GM18507 (cell line): ENCODE results near the gene UBA52.
"Not testable (repeated sequence)": the region's sequence is repeated elsewhere in the genome, so short reads cannot be mapped to it uniquely, and the experiment has no call there.

Experiments
- DNase-seq: peaks from one replicate; pipeline ENCODE4 v3.0.0; 2011; ENCODE audit warnings: low read depth; ENCODE audit not compliant: insufficient read length; ENCODE audit errors: extremely low spot score
- FAIRE-seq: peaks from 2 replicates; lab custom pipeline; 2011; peaks lifted over from hg19 to GRCh38; lab: Jason Lieb, UNC

Gene UBA52

DNA sequence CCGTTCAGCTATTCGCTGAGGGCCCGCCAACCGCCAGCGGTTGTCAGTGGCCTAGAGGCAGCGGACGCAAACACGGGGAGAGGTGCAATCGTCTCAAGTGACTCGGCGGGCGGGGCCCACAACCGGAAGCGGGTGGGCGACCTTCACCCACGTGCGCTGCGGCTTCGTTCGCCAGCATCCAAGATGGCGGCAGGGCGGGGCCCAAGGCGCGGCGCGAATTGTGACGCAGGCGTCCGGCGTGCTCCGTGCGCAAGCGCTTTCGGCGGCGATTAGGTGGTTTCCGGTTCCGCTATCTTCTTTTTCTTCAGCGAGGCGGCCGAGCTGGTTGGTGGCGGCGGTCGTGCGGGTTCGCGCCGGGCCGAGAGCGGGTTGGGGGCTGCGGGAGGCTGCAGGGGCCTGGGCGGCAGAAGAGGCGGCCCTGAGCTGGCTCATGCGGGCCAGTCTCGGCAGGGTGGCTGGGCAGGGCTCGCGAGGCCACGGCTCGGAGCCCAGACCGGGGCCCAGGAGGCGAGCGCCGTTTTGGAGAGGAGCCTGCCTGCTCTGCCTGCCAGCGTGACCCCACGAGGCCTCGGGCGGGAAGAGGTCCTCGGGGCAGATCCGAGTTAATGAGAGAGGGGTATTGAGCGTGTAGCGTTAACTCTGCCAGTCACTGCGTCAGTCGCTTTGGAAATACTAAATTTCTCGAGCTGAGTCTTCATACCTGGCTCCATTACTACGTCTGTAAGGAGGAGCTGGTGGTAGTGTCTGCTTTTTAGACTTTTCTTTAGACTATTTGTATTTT is at the start of gene UBA52:
Gene UBA52 (plus strand): TSS at position 294 of the 781 bp plus-strand sequence. CDS start 1,444 bp downstream, outside the sequence.
- peak; percentile 83 for DNase-seq
- peak; percentile 98 for FAIRE-seq

DNA sequence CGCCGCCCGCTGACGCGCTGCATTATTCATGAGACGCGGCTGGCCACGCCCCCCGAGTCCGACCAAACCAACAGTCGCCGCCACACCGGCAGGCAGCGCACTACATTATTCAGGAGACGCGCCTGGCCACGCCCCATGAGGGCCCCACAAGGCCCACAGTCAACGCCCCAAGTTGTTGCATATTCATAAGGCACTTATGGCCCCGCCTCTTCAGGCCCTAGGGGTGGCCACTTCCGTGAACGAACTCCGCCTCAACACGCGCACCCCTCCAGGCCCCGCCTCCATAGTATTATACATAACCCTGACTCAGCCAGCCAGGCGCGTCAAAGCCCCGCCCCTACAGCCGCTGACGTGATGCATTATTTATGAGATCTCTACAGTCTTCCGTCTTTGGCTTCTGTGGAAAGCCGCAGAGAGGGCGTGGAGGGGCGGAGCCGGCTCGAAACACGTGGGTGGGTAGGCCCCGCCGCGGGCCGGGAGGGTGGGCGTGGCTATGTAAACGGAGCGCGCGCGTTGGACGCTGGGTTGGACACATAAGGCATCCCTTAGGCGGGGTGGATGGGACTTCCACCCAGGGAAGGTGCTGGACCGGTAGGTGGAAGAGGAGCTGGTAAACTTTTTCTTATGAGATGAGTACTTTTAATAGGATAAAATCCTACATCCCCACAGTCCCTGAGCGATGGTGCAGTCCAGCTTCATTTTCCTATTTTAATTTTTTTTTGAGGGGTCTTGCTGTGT is 49.4 kb upstream of the UBA52 start:
- FAIRE-seq (peak; percentile 100), DNase-seq (peak; percentile 93)

DNA sequence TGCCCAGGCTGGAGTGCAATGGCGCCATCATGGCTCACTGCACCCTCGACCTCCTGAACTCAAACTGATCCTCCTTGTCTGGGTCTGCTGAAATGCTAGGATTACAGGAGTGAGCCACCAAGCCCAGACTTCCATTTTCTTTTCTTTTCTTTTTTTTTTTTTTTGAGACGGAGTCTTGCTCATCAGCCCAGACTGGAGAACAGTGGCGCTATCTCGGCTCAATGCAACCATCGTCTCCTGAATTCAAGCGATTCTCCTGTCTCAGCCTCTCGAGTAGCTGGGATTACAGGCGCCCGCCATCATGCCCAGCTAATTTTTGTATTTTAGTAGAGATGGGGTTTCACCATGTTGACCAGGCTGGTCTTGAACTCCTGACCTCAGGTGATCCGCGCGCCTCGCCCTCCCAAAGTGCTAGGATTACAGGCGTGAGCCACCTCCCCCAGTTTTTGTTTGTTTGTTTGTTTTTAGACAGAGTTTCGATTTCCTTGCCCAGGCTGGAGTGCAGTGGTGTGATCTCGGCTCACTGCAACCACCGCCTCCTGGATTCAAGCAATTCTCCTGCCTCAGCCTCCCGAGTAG is 48.7 kb upstream of the UBA52 start:
- DNase-seq, FAIRE-seq: not testable (repeated sequence)

DNA sequence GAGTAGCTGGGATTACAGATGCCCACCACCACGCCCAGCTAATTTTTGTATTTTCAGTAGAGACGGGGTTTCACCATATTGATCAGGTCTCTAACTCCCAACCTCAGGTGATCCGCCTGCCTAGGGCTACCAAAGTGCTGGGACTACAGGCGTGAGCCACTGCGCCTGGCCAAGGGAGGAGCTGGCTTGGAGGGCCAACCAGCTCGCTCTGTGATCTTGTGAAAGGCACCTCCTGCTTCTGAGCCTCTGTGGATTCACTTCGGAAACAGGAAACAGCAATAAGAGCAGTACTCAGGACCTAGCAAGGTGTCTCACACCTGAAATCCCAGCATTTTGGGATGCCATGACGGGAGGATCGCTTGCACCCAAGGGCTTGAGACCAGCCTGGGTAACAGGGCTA is 47.8 kb upstream of the UBA52 start:
- DNase-seq (no peak), FAIRE-seq (no peak)

DNA sequence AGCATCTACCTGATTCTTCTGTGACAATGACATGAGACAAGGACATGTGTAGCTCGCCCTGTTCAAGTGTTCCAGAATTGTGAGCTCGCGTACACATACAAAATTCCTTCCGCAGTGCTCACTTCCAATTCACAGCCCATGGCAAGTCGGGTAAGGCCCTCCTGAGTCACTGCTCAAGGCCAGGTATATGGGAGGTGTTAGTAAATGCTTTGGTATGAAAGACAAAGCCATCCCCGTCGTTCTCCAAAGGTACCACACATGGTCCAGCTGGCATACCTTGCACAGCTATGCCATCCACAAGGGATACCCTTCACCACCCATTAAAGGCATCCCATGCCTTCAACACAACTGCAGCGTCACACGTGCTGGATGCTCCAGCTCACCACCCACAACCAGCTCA is 45.3 kb upstream of the UBA52 start:
- DNase-seq, result no peak
- FAIRE-seq, result no peak

- no peak for FAIRE-seq
- DNase-seq, result no peak
Observed at GRCh38 chr19:18529782-18530181, 41.9 kb upstream of the UBA52 start.

DNA sequence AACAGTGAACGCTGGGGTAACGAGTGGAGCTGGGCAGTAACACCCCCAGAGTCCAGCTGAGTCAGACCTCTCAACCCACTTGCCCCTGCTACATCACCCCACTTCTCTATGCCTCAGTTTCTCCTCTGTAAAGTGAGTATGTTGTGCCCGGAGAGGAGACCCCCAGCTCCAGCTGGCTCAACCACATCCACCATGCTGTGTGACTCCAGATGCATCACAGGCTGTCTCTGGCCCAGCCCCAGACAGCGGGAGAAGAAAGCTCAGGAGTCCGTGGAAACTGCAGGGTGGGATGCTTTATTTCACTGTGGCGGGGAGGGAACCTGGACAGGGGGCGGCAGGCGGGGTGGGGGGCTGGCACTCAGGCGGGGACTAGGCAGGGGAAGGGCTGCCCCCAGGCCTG is 40.2 kb upstream of the UBA52 start:
- DNase-seq, result no peak

DNA sequence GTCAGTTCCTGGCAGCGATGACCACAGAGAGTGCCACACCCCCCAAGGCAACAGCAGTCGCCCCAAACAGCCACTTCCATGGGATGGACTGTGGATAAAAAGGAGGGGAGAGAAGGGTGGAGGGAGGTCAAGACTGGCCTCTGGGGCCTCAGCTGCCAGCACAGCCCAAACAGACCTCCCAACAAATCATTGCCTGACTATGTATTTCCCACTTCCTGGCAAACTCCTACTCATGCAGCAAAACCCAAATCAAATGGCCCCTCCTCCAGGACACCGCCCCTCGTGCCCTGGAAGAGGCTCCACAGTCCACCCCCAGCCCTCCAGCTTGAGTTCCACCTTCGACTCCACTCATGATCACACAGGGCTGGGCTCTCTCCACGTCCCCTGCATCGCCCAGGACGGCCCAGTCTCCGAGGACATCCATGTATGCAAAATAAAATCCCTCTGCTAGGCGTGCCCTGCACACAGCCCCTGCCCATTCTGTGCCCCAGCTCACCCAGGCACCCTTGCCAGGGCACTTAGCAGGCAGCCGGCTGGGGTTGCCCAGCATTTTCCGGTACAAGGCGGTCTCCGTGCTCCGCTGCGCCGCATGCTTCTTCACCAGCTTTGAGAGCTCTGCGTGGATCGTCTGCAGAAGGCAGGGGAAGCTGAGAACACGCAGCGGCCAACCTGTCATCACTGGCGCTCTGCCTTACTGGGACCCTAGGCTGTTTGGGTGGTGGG is 39.3 kb upstream of the UBA52 start:
- DNase-seq (no peak), FAIRE-seq (no peak)

More for the DNA sequence above, 40.2 kb upstream of the UBA52 start:
- FAIRE-seq, result no peak

GRCh38 chr19:18533058-18533457 is 38.6 kb upstream of the UBA52 start:
- FAIRE-seq, result no peak
- no peak for DNase-seq

DNA sequence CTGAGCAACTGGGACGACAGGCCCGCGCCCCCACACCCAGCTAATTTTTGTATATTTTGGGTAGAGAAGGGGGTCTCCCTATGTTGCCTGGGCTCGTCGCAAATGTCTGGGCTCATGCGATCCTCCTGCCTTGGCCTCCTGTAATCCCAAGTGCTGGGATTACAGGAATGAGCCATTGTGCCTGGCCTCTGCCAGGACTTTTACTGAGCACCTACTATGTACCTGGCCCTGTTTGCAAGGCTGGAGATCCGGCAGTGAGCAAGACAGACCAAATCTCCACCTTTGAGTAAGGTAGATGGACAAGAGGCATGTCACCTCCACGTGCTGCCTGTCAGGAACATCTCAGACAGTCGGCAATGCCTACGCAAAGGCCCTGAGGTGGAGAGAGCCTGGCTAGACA is 35.2 kb upstream of the UBA52 start:
- FAIRE-seq, result no peak
- no peak for DNase-seq

DNA sequence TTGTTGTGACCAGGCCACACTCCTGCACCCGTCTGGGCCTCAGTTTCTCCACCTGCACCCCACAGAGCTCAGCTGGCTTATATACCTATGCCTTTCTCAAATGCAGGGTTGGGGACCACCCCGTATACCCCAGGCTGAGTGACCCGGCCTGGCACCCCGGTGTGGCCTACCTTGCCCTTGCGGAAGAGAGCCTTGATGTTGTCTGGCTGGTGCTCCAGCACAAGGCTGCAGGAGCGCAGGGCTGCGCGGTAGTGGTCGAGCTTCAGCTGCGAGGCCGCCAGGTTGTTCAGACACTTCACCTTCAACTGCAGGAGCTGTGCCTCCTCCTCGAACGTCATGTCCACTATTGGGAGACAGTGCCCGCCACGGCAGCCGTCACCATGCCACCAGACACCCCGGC is 34.2 kb upstream of the UBA52 start:
- FAIRE-seq (no peak), DNase-seq (no peak)

GRCh38 chr19:18538115-18538514 is 33.5 kb upstream of the UBA52 start:
- FAIRE-seq, result no peak

DNA sequence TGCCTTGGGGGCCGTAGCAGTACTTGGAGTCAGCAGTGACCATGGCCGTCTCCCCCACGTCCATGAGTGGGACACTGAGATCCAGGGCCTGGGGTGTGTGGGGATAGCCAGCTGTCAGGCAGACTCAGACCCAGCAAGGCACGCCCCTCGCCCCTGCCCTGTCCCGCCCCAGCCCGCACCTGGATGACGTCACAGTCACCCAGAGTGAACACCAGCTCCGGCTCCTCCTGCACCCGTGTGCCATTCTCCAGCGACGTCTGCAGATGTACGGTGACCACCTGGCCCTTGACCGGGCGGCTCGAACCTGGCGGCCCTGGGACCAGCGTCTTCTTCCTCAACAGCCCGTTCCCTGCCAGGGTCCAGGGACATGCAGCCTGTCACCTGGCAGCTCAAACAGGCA is 32.3 kb upstream of the UBA52 start:
- no peak for DNase-seq
- FAIRE-seq, result no peak

More at GRCh38 chr19:18538115-18538514, 33.5 kb upstream of the UBA52 start:
- no peak for DNase-seq

DNA sequence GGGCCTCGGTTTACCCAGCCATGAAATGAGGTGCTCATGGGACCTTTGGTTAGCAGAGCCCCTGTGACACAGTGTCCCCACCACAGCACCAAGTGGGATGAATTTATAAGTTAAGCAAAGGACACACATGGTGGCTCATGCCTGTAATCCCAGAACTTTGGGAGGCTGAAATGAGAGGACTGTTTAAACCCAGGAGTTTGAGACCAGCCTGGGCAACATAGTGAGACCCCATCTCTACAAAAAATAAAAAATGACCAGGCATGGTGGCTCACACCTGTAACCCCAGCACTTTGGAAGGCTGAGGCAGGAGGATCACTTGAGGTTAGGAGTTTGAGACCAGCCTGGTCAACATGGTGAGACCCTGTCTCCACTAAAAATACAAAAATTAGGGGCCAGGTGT is 31.5 kb upstream of the UBA52 start:
- not testable (repeated sequence) for DNase-seq, FAIRE-seq

- no peak for FAIRE-seq
Observed at GRCh38 chr19:18541258-18541991, 30.2 kb upstream of the UBA52 start.

DNA sequence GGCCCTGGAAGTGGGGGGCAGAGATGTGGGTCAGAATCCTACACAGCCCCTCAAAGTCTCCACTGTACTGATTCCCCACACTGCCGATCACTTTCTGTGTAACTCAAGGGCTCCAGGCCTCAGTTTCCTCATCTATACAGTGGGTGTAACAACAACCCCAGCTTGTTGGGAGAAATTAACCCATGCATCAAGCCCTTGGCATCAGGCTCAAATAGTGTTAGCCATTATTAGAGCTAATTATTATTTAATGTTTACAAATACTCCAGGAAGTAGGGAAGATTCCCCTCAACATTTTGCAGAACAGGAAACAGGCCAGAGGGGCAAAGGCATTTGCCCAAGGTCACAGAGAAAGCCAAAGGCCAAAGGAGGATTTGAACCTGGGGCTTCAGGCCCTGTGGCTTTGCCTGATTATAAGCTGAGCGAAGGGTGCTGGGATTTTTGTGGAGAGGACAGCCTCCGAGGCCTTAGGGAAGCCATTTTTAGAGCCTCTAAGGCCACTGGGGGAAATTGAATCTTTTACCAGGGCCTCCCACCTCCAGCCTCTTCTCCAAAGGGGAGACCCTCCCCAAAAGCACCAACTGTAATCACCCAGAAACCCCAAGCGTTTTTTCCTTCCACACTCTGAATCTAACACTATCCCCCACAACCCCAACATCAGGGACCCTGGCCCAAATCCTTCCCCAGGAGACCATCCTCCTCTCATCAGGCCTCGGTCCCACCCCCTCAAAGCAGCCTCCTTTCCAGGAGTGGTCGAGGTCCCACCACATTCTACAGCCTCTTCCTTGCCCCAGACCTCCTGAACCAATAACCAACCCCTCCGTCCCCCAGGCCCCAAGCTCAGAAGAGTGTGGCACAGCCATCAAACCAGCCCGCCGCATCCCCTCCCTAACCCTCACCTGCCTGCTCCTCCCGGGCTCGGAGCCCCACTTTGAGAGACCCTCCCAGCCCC is 29.4 kb upstream of the UBA52 start:
- DNase-seq, result no peak
- no peak for FAIRE-seq

More at GRCh38 chr19:18541258-18541991, 30.2 kb upstream of the UBA52 start:
- DNase-seq, result no peak

GRCh38 chr19:18542941-18543813 is 28.5 kb upstream of the UBA52 start, which contains the start of gene FKBP8:
TSS of gene FKBP8 (minus strand) at chr19:18543573. CDS start at chr19:18541970, 1,603 bp downstream.
- DNase-seq (peak; percentile 97), FAIRE-seq (peak; percentile 87)
